Natural killer cell (primary cell): ENCODE measurements around the gene GSAP. TPM values are rescaled to one million over a fixed set of nuclear protein-coding genes. Genes with fewer than 3 reads are reported as not detected.
"Not testable (repeated sequence)": the region's sequence is repeated elsewhere in the genome, so short reads cannot be mapped to it uniquely, and the experiment has no call there.

Experiments used
- ATAC-seq, 3 donors: fragments of 150-1000 bp in 2 of 3; fragments of 200-7000 bp in 1 of 3; cut with Tn5 transposase; 1 replicate in 1 of 3; 2 replicates in 2 of 3; pipeline ENCODE4 v1.10.0; 2021; ENCODE audit warnings: mild to moderate bottlenecking in 2 of 3, moderate library complexity in 2 of 3
- DNase-seq, 2 donors: peaks; one replicate each; pipeline versions ENCODE4 v3.0.0 to v3.0.0-alpha.2; 2013 to 2021; ENCODE audit warnings: mixed read lengths in 1 of 2
- H3K27ac ChIP-seq: one replicate; pipeline ENCODE4 v1.5.1; 2013; ENCODE audit warnings: mild to moderate bottlenecking, low read length
- H3K27me3 ChIP-seq: one replicate; pipeline ENCODE4 v1.6.1; 2013; ENCODE audit warnings: low read length; ENCODE audit not compliant: control insufficient read depth, insufficient read depth
- H3K36me3 ChIP-seq: one replicate; pipeline ENCODE4 v1.6.1; 2013; ENCODE audit warnings: low read length; ENCODE audit not compliant: control insufficient read depth, insufficient read depth
- H3K4me1 ChIP-seq: one replicate; pipeline ENCODE4 v1.6.1; 2013; ENCODE audit warnings: low read length; ENCODE audit not compliant: control insufficient read depth, insufficient read depth
- H3K4me3 ChIP-seq: one replicate; pipeline ENCODE4 v1.5.1; 2013; ENCODE audit warnings: low read length
- H3K9me3 ChIP-seq: one replicate; pipeline ENCODE4 v1.6.1; 2013; ENCODE audit warnings: low read length; ENCODE audit not compliant: control insufficient read depth, insufficient read depth
- H3K27ac Mint-ChIP-seq, 2 donors: one replicate each; pipeline ENCODE4 v1.8.0; 2022; ENCODE audit warnings: mild to moderate bottlenecking in 2 of 2, mixed read lengths in 2 of 2, moderate library complexity in 1 of 2
- H3K27me3 Mint-ChIP-seq, 2 donors: one replicate each; pipeline ENCODE4 v1.8.0; 2022; ENCODE audit warnings: low read depth in 2 of 2, mixed read lengths in 2 of 2
- H3K36me3 Mint-ChIP-seq: one replicate; pipeline ENCODE4 v1.8.0; 2022; ENCODE audit warnings: mixed read lengths
- H3K4me1 Mint-ChIP-seq, 2 donors: one replicate each; pipeline ENCODE4 v1.8.0; 2022; ENCODE audit warnings: mixed read lengths in 2 of 2
- H3K4me3 Mint-ChIP-seq: one replicate; pipeline ENCODE4 v1.8.0; 2022; ENCODE audit warnings: mild to moderate bottlenecking, moderate library complexity, mixed read lengths
- H3K9me3 Mint-ChIP-seq, 2 donors: one replicate each; pipeline ENCODE4 v1.8.0; 2022; ENCODE audit warnings: mixed read lengths in 2 of 2
- WGBS: methylation state at CpG from one replicate; pipeline ENCODE4 v1.1.7; 2013; ENCODE audit warnings: missing lambda C conversion rate; ENCODE audit not compliant: insufficient coverage; 5-methylcytosine and 5-hydroxymethylcytosine counted together
- intact Hi-C: fragments of 100-400 bp; cut with micrococcal nuclease; formaldehyde crosslinking; loops from one replicate; pipeline ENCODE4 v1.14.2; 2022
- total RNA-seq, 4 donors: library from RNA; stranded (reverse); fragments of 120-200 nt in 1 of 4; gene quantifications; one replicate each; pipeline versions ENCODE4 v1.2.3 to v1.2.4, GENCODE V29; 2013 to 2022
- TF ChIP-seq, protein P1 (sequence below): fragments of 200-600 bp; IDR thresholded peaks from one replicate; pipeline ENCODE4 v1.8.0; 2022; ENCODE audit warnings: antibody characterized with exemption

Gene GSAP
- total RNA-seq, 3 donors from 2014 or later (not counting 1 experiment from before 2014, with no cell fraction given) = 202 to 302 (median 301) TPM

DNA sequence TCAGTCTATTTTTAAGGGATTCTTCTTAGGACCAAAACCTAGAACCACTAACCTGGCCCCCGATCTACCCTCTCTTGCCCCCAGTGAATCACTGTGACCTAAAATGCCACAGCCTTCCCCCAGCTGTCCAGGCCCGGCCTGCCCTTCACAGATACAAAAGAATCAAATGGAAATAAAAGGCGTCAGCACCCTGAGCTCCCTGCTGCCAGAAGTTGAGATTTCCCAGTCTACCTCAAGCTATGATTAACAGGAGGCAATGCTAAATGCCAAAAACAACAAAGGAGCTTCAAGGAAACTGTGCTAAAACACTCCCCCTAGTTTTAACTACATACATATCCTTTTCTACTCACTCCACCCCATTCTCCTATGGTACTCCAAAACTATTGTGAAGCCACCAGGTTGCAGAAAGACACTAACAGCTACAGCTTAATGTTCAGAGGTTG is 67.8 kb downstream of the GSAP start:
- Histone ChIP-seq H3K4me3 (no peak overlapping the region), H3K36me3 (peaks cover 9% of the 10 kb centered on the region), H3K4me1 (peaks cover 37% of the 10 kb centered on the region), H3K27me3 (no peaks in the 10 kb centered on the region), H3K9me3 (no peaks in the 10 kb centered on the region), H3K27ac (peak overlapping the region; percentile 69)
- no peaks in the 10 kb centered on the region for H3K27me3 Mint-ChIP-seq
- intact Hi-C loops = no loop called here
- H3K36me3 Mint-ChIP-seq = peaks cover 9% of the 10 kb centered on the region
- peaks cover 49 to 54% of the 10 kb centered on the region in 2 donors for H3K4me1 Mint-ChIP-seq
- no peaks in the 10 kb centered on the region for H3K9me3 Mint-ChIP-seq
- ATAC-seq (no peak), DNase-seq (no peak)
- TF ChIP-seq, protein P1, sequence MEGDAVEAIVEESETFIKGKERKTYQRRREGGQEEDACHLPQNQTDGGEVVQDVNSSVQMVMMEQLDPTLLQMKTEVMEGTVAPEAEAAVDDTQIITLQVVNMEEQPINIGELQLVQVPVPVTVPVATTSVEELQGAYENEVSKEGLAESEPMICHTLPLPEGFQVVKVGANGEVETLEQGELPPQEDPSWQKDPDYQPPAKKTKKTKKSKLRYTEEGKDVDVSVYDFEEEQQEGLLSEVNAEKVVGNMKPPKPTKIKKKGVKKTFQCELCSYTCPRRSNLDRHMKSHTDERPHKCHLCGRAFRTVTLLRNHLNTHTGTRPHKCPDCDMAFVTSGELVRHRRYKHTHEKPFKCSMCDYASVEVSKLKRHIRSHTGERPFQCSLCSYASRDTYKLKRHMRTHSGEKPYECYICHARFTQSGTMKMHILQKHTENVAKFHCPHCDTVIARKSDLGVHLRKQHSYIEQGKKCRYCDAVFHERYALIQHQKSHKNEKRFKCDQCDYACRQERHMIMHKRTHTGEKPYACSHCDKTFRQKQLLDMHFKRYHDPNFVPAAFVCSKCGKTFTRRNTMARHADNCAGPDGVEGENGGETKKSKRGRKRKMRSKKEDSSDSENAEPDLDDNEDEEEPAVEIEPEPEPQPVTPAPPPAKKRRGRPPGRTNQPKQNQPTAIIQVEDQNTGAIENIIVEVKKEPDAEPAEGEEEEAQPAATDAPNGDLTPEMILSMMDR = no peak
- H3K4me3 Mint-ChIP-seq = peak overlapping the region; percentile 79
- peak overlapping the region; percentile 88 to 96 for H3K27ac Mint-ChIP-seq
- WGBS = 49% methylated on average over 3 of the region's 3 CpGs

DNA sequence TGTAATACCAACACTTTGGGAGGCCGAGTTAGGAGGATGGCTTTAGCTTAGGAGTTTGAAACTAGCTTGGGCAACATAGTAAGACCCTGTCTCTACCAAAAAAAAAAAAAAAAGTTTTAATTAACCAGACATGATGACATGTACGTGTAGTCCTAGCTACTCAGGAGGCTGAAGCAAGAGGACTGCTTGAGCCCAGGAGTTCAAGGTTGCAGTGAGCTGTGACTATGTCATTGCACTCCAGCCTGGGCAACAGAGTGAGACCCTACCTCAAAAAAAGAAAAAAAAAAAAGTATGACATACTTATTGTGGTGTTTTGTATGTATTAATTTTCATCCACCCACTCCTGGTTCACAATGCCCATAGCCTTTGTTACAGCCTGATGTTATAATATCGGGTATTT is 69.7 kb downstream of the GSAP start:
- no peaks in the 10 kb centered on the region for H3K27me3 ChIP-seq
- intact Hi-C loops = no loop called here
- H3K4me1 ChIP-seq = peaks cover 29% of the 10 kb centered on the region
- Mint-ChIP-seq H3K36me3 (peaks cover 9% of the 10 kb centered on the region), H3K9me3 (no peaks in the 10 kb centered on the region), H3K27me3 (no peaks in the 10 kb centered on the region), H3K4me1 (peaks cover 30 to 35% of the 10 kb centered on the region in 2 donors), H3K4me3 (no peak overlapping the region), H3K27ac (peak overlapping the region in 1 of 2 donors; percentile 96)
- no peaks in the 10 kb centered on the region for H3K9me3 ChIP-seq
- no peak overlapping the region for H3K4me3 ChIP-seq
- peaks cover 4% of the 10 kb centered on the region for H3K36me3 ChIP-seq
- no peak for ATAC-seq
- WGBS = 100% methylated on average over 3 of the region's 3 CpGs
- H3K27ac ChIP-seq = no peak overlapping the region
- DNase-seq = no peak
- TF ChIP-seq, protein P1 = no peak

DNA sequence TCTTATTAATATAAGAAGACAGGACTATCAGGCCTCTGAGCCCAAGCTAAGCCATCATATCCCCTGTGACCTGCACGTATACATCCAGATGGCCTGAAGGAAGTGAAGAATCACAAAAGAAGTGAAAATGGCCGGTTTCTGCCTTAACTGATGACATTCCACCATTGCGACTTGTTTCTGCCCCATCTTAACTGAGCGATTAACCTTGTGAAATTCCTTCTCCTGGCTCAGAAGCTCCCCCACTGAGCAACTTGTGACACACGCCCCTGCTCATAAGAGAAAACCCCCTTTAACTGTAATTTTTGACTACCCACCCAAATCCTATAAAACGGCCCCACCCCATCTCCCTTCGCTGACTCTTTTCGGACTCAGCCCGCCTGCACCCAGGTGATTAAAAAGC is 70.7 kb downstream of the GSAP start:
- WGBS = 97% methylated on average over 9 of the region's 9 CpGs
- H3K4me3 ChIP-seq, H3K4me3 Mint-ChIP-seq, intact Hi-C loops, H3K9me3 ChIP-seq, H3K36me3 ChIP-seq, ATAC-seq, H3K27me3 Mint-ChIP-seq, DNase-seq, H3K9me3 Mint-ChIP-seq, H3K27me3 ChIP-seq, H3K36me3 Mint-ChIP-seq, H3K27ac Mint-ChIP-seq, H3K27ac ChIP-seq: not testable (repeated sequence)
- peaks cover 26% of the 10 kb centered on the region for H3K4me1 ChIP-seq
- H3K4me1 Mint-ChIP-seq = peaks cover 25 to 30% of the 10 kb centered on the region in 2 donors

DNA sequence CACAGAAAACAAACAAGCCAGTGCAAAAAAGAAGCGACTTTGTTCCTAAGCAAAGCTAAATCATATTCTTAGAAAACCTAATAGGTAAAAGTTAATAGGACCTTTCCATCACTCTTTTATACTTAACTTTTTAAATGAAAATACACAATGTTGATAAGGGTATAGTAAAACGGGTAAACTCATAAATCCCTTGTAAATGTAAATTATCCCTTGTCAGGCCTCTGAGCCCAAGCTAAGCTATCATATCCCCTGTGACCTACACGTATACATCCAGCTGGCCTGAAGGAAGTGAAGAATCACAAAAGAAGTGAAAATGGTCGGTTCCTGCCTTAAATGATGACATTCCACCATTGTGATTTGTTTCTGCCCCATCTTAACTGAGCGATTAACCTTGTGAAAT is 76.4 kb downstream of the GSAP start:
- no peak overlapping the region for H3K27ac Mint-ChIP-seq
- H3K27me3 Mint-ChIP-seq = no peaks in the 10 kb centered on the region
- intact Hi-C loops = loop anchor here (10.0 kb wide), 1 partner anchor 95 kb away; no protein-coding TSS in a partner anchor
- H3K4me3 ChIP-seq = no peak overlapping the region
- H3K9me3 ChIP-seq = no peaks in the 10 kb centered on the region
- WGBS = 93% methylated on average over 4 of the region's 5 CpGs
- no peaks in the 10 kb centered on the region for H3K36me3 Mint-ChIP-seq
- no peak overlapping the region for H3K27ac ChIP-seq
- ATAC-seq = no peak
- TF ChIP-seq, protein P1 = no peak
- H3K4me3 Mint-ChIP-seq = no peak overlapping the region
- H3K9me3 Mint-ChIP-seq = no peaks in the 10 kb centered on the region
- DNase-seq = no peak
- H3K4me1 Mint-ChIP-seq = peaks cover 6 to 14% of the 10 kb centered on the region in 2 donors
- peaks cover 2% of the 10 kb centered on the region for H3K36me3 ChIP-seq
- no peaks in the 10 kb centered on the region for H3K27me3 ChIP-seq
- H3K4me1 ChIP-seq = peaks cover 28% of the 10 kb centered on the region
